ENCODE data around the gene ZNF423.

The ZNF423 gene

DNA sequence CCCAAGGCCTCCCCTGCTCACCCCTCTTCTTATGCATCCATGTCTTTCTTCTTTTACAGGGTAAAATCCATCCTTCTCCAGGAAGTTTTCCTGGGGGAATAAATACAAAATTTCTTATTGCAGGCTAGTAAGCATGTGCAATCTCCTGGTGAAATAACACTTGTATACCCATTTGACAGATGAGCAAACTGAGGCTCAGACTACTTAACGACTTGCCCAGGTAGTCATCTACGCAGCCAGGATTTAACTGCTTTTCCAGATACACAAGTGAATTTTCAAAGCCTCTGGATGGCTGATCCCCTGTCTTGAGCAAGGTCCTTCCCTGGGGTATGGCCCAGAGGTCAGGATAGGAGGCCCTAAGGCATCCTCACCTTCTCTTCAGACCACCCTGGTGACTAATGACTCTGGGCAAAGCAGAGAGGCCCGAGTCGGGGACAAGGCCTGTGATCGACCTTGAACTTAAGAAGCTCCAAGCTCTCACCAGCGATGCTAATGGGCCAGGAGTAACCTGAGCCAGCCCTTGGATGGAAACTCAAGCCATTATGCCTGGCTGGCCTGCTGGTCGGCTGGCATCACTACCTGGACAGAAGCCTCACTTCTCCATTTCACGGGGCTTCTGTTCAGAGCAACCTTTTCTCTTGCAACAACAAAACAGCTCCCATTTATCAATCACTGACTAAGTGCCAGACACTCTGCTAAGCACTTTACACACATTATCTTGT, 33.1 kb downstream of the ZNF423 start:
- DNase-seq (ENCODE audit: low spot score) = no peak

DNA sequence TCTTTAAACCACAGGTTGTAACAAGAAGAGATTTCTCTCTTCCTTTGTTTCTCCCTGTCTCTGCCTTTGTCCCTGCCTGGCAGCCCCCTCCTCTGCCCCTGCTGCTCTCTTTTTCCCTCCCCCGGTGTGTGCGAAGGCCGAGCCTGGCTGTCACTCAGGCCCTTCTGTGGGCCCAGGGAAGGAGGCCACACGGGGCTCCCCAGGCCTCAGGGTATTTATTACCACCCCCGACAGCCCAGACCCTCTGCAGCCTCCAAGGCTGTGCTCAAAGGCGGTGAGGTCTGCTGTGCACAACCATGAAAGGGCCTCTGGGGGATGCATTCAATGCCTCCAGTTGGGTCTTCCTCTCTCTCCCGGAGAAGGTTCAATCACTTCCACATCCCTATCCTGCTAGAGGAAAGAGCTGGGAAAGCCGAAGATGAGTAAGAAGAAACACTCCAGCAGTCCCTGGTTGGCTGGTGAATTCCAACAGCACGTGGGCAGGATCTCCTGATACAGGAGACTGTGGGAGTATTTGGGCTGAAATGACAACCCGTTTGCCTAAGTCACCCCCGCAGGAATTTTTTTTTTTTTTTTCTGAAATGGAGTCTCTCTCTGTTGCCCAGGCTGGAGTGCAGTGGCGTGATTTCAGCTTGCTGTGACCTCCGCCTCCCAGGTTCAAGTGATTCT, 34.2 kb downstream of the ZNF423 start:
- no peak for DNase-seq (ENCODE audit: low spot score)

DNA sequence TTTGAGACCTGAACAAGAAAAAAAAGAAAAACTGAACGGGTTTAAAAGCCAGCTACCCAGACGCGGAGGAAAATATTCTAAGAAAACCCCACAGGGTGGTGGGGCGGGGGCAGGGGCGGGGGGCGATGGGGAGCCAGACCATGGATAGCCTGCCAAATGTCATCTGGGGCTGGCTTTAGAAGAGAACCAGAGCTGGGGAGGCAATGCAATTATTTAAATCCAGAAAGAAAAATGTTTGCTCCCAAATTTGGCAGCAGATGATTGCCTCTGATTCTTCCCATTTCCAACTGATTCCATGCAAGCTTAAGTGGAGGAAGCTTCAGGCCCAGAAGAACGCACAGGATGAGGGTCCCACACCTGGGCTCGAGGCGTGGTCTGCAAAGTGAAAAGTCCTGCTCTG, 34.8 kb downstream of the ZNF423 start:
- no peak for DNase-seq (ENCODE audit: low spot score)

DNA sequence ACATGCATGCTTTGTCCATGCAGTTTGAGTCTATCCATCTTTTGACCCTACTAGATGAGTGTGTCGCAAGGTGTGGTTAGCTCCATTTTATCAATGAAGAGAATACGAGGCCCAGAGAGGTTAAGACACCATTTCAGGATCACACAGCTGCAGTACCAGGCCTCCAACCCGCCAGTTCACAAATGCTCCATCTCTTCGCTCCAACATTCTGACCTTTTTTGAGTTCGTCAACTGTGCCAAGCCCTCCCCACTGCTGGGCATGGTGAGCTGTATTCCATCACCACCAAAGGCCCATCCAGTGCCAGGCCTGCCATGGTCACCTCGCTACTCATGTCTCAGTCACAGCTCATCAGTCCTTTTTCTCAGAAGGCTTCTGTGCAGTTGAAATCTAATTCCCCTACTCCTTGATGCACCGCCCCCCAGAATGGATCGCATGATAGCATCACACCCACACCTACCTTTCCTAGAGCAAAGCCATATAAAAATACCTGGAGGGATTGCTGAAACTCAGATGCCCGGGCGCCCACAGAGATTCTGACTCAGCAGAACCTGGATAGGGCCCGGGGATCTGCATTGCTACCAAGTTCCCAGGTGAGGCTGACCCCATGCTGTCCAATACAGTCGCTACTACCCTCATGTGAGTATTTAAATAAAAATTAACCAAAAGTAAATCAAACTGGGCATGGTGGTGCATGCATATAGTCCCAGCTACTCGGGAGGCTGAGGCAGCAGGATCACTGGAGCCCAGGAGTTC, 38.0 kb downstream of the ZNF423 start:
- DNase-seq (ENCODE audit: low spot score) = no peak

DNA sequence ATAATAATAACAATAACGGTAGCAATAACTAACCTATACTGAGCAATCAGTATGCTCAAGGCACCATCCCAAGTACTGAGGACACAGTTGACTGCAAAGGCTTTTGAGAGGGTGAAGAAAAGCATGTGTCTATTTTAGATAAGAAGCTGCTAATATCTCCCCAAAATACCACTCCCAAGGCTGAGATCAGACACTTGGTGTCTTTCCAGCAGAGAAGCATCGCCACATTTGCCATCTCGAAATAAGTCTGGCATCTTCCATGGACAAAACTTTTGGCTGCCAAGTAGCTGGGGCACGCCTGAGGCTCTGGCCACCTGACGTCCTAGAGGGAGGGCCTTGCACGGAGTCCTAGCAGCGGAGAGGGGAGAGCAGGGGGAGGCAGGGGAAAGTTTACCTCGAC, 39.0 kb downstream of the ZNF423 start:
- DNase-seq (ENCODE audit: low spot score) = no peak

DNA sequence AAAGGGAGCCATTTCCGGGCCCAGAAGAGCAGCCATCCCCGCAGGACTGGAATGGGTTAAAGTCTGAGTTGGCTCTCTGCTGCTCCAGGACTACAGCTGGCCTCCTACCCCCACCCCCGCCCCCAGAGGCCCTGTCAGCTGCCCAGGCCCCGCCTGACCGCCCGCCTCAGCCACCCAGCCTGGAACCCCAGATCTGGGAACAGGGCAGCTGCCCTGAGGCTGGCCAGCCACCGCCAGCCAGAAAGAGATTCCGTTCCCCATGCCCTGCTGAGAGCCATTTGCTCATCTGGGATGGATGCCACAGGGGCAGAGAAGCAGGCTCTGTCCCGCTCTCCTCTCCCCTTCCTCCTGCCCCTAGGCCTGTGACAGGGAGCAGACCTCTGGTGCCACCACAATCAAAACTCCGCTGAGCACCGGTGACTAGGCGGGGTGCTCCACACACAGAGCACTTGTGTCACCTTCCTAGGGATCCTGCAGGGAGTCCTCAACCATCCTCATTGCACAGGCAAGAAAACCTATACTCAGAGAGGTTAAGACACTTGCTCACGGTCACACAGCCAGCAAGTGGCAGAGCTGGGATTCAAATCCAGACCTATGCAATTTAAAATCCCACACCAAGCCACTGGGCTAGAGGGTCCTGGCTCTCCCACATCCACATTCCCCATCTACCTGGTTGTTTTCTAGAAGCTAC, 44.1 kb downstream of the ZNF423 start:
- DNase-seq (ENCODE audit: low spot score) = no peak

DNA sequence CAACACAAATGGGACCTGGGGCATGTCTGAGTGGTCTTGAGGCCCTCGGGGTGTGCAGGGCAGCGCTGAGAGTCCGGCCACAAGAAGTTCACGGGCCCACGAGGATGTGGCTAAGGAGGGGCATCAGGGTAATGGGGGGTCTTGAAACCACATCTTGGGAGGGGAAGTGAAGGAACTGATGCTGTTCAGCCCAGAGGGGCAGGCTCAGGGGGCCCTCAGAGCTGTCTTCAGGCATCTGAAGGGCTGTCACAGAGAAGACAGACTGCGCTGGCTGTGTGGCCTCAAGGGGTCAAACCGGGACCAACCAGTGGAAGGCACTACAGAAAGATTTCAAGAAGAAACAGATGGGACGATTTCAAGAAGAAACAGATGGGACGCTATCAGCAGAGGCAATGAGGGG, 45.1 kb downstream of the ZNF423 start:
- no peak for DNase-seq (ENCODE audit: low spot score)

DNA sequence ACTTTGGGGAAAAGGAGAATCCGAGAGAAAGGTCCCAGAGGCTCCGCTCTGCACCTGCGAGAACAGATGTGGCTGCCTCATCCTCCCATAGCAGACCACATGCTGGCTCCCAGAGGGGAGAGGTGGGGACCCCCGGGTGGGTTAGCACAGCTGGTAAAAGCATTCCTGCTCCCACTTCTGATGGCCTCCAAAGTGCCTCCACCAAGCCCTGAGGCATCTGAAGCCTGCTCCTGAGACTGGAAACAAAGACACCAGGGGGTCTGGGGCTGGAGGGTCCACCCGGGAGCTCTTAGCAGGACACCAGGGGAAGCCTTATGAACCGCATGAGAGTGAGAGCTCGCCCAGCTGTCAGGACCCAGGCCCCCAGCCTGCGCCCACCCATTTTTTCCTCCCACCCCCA, 46.4 kb downstream of the ZNF423 start:
- no peak for DNase-seq (ENCODE audit: low spot score)

DNA sequence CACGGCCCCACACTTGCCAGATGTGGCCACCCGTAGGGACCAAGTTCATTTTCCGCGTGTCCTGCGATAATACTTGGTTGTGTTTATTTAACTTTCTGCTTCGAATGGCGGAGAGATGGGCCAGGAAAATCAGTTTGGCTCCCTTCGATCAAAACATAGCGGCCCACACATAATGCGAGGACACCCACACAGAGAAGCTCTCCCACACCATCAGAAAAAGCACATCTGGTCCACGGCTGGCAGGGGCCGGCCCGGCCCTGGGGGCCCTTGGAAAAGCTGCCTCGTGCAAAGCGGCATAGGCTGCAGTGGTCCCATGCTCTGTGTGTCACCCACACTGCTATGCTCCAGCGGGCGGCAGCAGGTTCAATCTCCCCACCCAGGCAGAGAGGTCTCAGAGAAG, 46.9 kb downstream of the ZNF423 start:
- no peak for DNase-seq (ENCODE audit: low spot score)

DNA sequence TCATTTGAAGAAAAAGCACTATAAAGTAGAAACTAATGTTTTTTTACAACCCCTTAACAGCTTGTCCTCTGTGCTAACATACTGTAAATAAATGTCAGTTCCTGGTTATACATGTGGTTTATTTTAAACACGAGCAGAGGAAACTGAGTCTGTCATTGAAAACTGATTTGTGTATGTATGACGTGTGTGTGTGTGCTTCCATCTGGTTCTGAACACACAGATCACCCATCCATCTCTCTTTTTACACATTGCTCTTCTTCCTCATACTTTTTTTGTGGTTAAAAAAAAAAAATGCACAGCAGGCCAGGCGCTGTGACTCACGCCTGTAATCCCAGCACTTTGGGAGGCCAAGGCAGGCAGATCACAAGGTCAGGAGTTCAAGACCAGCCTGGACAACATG, 49.5 kb downstream of the ZNF423 start:
- DNase-seq (ENCODE audit: low spot score) = no peak

DNA sequence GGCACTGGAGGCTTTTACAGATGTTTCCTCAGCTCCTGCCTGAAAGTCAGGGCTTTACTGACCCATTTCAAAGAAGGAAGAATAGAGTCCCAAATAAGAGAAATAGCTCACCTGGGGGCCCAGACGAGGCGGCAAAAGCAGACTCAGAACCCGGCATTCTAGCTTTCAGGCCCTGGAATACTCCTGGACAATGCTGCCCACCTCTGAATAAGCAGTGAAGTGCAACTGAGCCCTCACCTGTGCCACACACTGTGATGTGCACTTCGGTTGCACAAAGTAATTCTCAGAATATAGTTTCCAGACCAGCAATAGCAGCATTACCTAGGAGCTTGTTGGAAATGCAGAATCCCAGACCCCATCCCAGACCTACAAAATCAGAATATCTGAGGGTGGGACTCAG, 54.6 kb downstream of the ZNF423 start:
- DNase-seq (ENCODE audit: low spot score) = no peak

DNA sequence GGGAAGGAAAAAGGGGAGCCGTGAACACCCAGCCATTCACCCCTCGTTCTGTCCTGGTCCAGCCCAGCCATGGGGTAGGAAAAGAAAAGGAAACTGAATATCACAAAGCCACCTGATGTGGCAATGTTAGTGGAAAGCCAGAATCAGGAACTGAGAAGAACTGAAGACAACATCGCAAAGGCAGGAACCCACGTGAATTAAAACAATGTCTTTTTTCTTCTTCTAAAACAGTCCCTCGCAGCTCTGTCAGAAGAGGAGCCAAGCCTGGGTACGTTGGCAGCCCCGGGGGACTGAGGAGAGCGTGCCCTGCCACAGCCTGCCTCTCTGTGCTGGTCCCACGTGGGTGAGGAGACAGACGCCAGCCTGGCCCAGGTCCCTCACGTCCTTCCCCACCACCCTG, 55.0 kb downstream of the ZNF423 start:
- DNase-seq (ENCODE audit: low spot score) = no peak

DNA sequence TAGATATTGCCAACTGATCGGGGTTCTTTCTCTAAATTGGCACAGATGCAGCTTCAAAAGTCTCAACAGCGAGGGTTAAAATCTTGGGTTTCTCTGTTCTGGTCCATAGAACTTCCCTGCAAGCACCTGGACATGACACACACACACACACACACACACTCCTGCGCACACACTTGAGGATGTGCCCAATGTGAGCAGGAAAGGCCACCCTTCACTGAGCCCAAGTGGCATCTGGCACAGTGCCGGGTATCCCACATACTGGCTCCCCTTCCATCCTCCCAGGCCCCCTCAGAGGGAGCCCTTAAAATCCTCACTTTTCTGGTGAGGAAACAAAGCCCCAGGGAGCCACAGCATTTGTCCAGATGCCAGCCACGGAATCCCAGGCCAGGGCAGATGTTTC, 55.5 kb downstream of the ZNF423 start:
- no peak for DNase-seq (ENCODE audit: low spot score)

DNA sequence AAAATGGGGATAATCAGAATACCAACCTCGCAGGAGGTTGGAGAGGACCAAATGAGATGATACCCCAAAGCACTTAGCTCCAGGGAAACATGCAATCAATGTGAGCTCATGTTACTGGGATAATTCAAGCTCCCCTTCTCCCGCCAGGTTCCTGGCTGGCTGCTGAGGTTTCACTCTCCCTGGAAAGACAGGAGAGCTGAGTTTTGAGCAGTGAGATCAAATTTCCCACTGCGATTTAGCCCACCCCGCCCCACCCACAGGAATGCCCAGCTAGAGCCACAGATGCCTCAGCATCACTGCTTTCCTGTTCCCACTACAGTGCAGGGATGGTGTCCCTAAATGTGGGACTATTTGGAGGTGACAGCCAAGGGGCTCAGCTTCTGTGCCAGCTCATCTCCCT, 56.7 kb downstream of the ZNF423 start:
- DNase-seq (ENCODE audit: low spot score) = no peak

DNA sequence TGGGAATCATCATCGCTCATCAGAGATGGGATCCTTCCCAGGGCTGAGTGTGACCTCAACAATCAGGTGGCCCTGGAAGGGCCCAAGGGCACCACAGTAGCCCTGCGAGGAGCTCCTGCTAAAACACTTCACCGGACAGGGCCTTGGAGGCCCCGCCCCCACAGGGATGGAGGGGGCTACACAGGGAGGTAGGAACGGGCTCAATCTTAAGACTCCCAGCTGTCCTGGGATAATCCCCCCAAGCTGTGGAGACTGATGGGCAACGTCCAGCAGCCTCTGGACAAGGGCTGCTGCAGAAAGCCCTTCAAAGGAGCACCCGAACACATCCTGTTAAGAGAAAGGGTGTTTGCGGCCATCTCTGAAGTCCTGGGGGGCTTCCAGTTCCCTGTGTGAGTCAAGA, 60.4 kb downstream of the ZNF423 start:
- no peak for DNase-seq (ENCODE audit: low spot score)

DNA sequence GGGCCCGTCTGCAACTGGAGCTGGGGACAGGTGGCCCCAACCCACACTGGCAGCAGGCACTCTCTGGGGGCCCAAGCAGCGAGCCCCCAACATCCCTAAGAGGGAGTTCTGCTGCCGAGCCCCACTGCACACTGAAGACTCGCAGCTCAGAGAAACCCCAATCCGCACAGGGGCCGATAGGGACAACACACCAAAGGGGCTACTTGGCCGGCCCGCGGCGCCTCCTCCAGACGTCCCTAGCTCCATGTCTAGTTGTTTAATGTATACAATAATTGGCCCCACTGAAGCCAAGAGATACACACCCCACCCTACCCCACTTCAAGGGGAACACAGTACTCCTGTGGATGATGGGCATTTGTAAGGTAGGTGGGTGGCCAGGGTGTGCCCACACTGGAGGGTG, 62.7 kb downstream of the ZNF423 start:
- DNase-seq (ENCODE audit: low spot score) = no peak

DNA sequence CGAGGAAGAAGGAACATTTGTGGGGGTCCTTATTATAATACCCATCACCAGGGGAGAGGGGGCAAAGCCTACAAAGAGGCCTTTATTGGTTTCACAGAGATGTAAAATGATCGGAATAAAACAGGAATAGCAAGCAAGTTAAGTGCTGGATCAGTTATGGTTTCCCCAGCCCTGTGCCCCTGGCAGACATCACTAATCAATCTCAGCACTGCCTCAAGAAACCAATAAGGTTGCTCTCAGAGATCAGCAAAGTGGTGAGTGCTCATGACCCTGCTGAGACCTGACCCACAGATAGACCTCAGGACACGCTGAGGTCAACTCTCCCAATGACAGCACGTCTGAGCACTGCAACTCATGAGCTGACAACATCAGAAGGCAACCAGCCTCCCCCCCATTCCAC, 66.3 kb downstream of the ZNF423 start:
- DNase-seq (ENCODE audit: low spot score) = no peak

DNA sequence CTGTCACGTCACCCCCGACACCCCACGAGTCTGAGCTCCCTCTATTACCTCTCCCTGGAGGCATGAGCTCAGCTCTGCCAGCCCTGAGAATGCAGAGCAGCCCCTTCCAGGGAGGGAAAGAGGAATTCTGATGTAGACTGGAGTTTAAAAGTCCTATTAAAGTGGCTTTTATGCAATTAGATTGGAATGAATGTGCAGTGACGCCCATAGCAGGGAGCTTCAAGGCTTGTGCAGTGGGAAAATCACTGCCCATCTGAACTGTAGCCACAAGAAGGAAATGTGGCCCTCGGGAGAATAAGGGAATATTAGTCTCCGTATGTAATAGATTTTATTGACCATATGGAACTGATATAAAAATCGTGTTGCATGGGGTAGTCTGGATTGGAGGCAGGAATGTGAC, 66.9 kb downstream of the ZNF423 start:
- DNase-seq (ENCODE audit: low spot score) = no peak

DNA sequence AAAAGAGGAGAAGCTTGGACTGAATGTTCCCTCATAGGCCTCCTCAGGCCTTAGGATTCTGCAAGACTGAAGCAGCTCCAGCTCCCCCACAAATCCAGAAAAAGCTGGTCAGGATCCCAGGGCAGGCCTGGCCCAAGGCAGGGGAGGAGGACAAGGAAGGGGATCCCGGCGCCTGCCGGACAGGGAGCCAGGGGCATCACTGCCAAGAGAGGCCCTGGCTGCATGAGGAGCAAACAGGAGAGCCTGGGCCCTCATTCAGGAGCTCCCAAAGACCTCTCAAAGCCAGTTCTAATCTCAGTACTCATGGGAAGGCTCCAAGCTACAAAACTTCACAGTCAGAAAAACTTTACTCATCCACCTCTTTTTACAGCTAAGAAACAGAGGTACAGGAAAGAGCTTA, 67.3 kb downstream of the ZNF423 start:
- DNase-seq (ENCODE audit: low spot score) = no peak

DNA sequence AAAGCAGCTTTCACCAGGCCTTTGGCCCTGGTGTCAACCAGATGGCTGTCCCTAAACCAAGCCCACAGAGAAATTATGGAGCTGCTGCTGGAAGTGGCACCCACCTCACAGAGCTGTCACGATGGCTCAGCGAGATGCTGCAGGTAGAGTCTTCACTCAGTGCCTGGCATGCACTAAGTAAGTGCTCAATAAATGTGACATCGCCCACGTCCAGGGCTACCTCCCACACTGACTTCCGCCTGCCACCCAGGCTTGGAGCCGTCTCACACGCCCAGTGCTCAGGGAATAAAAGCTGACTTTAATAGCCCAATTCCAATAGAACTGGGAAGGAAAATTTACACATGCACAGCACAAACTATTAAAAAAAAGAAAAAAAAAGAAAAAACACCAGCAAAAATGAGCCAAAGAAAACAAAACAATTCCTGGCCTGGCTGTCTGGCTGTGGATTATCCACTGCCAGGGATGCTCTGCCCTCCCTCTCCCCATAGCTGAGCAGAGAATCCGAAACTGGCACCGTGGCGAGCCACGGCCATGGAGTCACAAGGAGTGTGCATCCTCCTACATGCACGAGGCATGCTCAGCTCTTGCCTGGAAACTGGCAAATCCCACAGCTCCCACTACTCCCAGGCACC, 68.9 kb downstream of the ZNF423 start:
- DNase-seq (ENCODE audit: low spot score) = no peak

DNA sequence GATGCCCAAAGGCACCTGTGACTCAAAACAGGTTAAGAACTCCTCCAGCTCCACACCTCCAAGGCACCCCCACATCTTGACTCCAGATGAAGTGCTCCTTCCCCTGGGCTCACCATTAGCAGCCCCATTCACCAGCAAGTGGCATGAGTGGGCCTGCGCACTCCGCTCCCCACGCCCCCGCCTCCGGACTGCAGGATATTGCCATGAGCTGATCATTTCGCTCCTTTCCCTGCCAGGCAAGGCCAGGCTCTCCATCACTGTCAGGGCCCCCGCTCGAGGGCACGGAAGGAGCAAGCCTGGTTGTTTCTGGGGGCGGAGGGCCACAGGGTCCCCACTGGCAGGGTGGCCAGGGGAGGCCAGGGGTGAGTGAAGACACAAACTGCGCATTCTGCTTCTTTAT, 69.9 kb downstream of the ZNF423 start:
- DNase-seq (ENCODE audit: low spot score) = no peak

DNA sequence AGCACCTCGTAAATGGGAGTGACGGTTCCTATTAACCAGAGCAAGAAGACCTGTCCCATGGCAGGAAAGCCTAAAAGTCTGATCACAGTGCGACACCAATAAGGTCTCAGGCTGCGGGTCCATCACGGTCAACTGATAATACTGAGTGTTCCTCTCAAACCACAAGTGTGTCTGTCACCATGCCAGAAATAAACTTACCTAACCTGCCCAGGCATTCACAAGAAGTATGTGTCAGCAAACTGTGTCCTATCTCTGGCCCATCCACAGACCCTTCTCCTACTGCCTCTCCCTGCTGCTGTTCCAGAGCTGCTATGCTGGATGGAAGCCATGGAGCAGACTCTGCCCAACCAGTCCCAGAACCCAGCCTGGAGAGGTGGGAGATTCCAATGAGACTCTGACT, 73.5 kb downstream of the ZNF423 start:
- DNase-seq (ENCODE audit: low spot score) = no peak

All from AG20443 (cell line).